A673 (cell line): Measurements from ENCODE around the gene ADGRA1.

ENCODE experiments used
- CTCF ChIP-seq: fragments of 300-800, 200-600 bp; sonication (generic); conservative IDR thresholded peaks from 2 replicates; pipeline ENCODE4 v1.5.1; 2017; ENCODE audit warnings: low read depth, mild to moderate bottlenecking, antibody characterized with exemption, low read length, moderate library complexity, mixed read lengths
- EZH2 ChIP-seq: fragments of 200-600 bp; sonication (generic); IDR thresholded peaks from 2 replicates; pipeline ENCODE4 v1.6.1; 2017; ENCODE audit warnings: borderline replicate concordance, low read depth, mild to moderate bottlenecking, mixed read lengths, antibody characterized with exemption, low read length; ENCODE audit not compliant: poor library complexity, severe bottlenecking

GRCh38 chr10:133179651-133180050 is 91.9 kb downstream of the ADGRA1 start:
- TF ChIP-seq EZH2: no peak
- no peak for TF ChIP-seq CTCF
